HG03108 (cell line): ENCODE data around the gene HEPHL1.
"Not testable (repeated sequence)": the region's sequence is repeated elsewhere in the genome, so short reads cannot be mapped to it uniquely, and the experiment has no call there.

Experiments used
- ATAC-seq: cut with Tn5 transposase; IDR thresholded peaks from one replicate; pipeline ENCODE4 v1.9.1; 2021; ENCODE audit warnings: moderate library complexity; ENCODE audit not compliant: unreplicated experiment

HEPHL1 gene

GRCh38 chr11:94084164-94084563, 63.0 kb downstream of the HEPHL1 start:
- no peak for ATAC-seq

- ATAC-seq = no peak
Observed at GRCh38 chr11:94088906-94089305, 67.8 kb downstream of the HEPHL1 start.

GRCh38 chr11:94089341-94089740, 68.2 kb downstream of the HEPHL1 start:
- no peak for ATAC-seq

- ATAC-seq = no peak
Observed at GRCh38 chr11:94090401-94090800, 69.2 kb downstream of the HEPHL1 start.

- ATAC-seq = no peak
Observed at GRCh38 chr11:94091091-94091490, 69.9 kb downstream of the HEPHL1 start.

GRCh38 chr11:94100253-94100652, 79.1 kb downstream of the HEPHL1 start:
- no peak for ATAC-seq

GRCh38 chr11:94103471-94103870, 82.3 kb downstream of the HEPHL1 start:
- ATAC-seq = no peak

GRCh38 chr11:94104734-94105133, 83.6 kb downstream of the HEPHL1 start:
- ATAC-seq = no peak

GRCh38 chr11:94106716-94107115, 85.6 kb downstream of the HEPHL1 start:
- no peak for ATAC-seq

- no peak for ATAC-seq
Observed at GRCh38 chr11:94107363-94107762, 86.2 kb downstream of the HEPHL1 start.

- no peak for ATAC-seq
Observed at GRCh38 chr11:94111241-94111640, 90.1 kb downstream of the HEPHL1 start.

GRCh38 chr11:94111660-94112059, 90.5 kb downstream of the HEPHL1 start:
- ATAC-seq = no peak

GRCh38 chr11:94112206-94112953, 91.2 kb downstream of the HEPHL1 start:
- no peak for ATAC-seq

GRCh38 chr11:94117197-94117574, 96.0 kb downstream of the HEPHL1 start:
- ATAC-seq = no peak

GRCh38 chr11:94117871-94118270, 96.7 kb downstream of the HEPHL1 start:
- no peak for ATAC-seq

GRCh38 chr11:94119676-94120075, 98.5 kb downstream of the HEPHL1 start:
- not testable (repeated sequence) for ATAC-seq

- not testable (repeated sequence) for ATAC-seq
Observed at GRCh38 chr11:94120516-94120915, 99.4 kb downstream of the HEPHL1 start.

- ATAC-seq = no peak
Observed at GRCh38 chr11:94120946-94121345, 99.8 kb downstream of the HEPHL1 start.

GRCh38 chr11:94125407-94126115, 104.4 kb downstream of the HEPHL1 start:
- ATAC-seq = no peak

- no peak for ATAC-seq
Observed at GRCh38 chr11:94127638-94128037, 106.5 kb downstream of the HEPHL1 start.

- no peak for ATAC-seq
Observed at GRCh38 chr11:94128291-94128745, 107.2 kb downstream of the HEPHL1 start.

GRCh38 chr11:94128746-94129511, 107.8 kb downstream of the HEPHL1 start, which contains the start of gene PANX1:
Gene PANX1 (plus strand): TSS chr11:94128841. CDS start chr11:94129313, 472 bp downstream.
- peak; percentile 80 for ATAC-seq
